Mesothelial cell of epicardium (in vitro differentiated cells): ENCODE results near the gene LMTK2. TPM values are rescaled to one million over a fixed set of nuclear protein-coding genes. Genes with fewer than 3 reads are reported as not detected.
A peak's percentile ranks its signal among the peaks of the same experiment; 100 is the strongest.

Source experiments
- DNase-seq, 2 experiments: peaks; one replicate each; pipeline ENCODE4 v3.0.0; 2021; ENCODE audit warnings: low spot score in 2 of 2; ENCODE audit not compliant: unreplicated experiment in 2 of 2
- H3K27ac Mint-ChIP-seq: 2 replicates; pipeline ENCODE4 v1.8.0; 2021; ENCODE audit warnings: mixed read lengths
- H3K27me3 Mint-ChIP-seq: 2 replicates; pipeline ENCODE4 v1.8.0; 2021; ENCODE audit warnings: low read depth, mixed read lengths
- H3K36me3 Mint-ChIP-seq: 2 replicates; pipeline ENCODE4 v1.8.0; 2021; ENCODE audit warnings: mixed read lengths
- H3K4me1 Mint-ChIP-seq: 2 replicates; pipeline ENCODE4 v1.8.0; 2021; ENCODE audit warnings: mixed read lengths
- H3K4me3 Mint-ChIP-seq: 2 replicates; pipeline ENCODE4 v1.8.0; 2021; ENCODE audit warnings: mild to moderate bottlenecking, moderate library complexity, mixed read lengths
- H3K9me3 Mint-ChIP-seq: 2 replicates; pipeline ENCODE4 v1.8.0; 2021; ENCODE audit warnings: mixed read lengths
- CTCF ChIP-seq: fragments of 200-600 bp; sonication (generic); IDR thresholded peaks from one replicate; pipeline ENCODE4 v1.5.0; 2021; ENCODE audit warnings: antibody characterized with exemption; ENCODE audit not compliant: unreplicated experiment
- total RNA-seq: library from RNA; stranded (reverse); gene quantifications from 3 replicates; pipeline ENCODE4 v1.2.1, GENCODE V29; 2021

The LMTK2 gene
- total RNA-seq, 1 donor from 2014 or later = 23.1 TPM

- H3K4me1 Mint-ChIP-seq = no peaks in the 10 kb centered on the region
- H3K4me3 Mint-ChIP-seq = no peak overlapping the region
- no peak overlapping the region for H3K27ac Mint-ChIP-seq
- H3K9me3 Mint-ChIP-seq = no peaks in the 10 kb centered on the region
- H3K27me3 Mint-ChIP-seq = no peaks in the 10 kb centered on the region
- H3K36me3 Mint-ChIP-seq = peaks cover 16% of the 10 kb centered on the region
- no peak for TF ChIP-seq CTCF
- no peak for DNase-seq
Measured at GRCh38 chr7:98235901-98236300, 129.2 kb downstream of the LMTK2 start.

GRCh38 chr7:98236355-98237185, 129.9 kb downstream of the LMTK2 start:
- Mint-ChIP-seq H3K4me1 (no peaks in the 10 kb centered on the region), H3K4me3 (no peak overlapping the region), H3K9me3 (no peaks in the 10 kb centered on the region), H3K27me3 (no peaks in the 10 kb centered on the region), H3K27ac (no peak overlapping the region), H3K36me3 (peaks cover 16% of the 10 kb centered on the region)
- no peak for TF ChIP-seq CTCF
- no peak for DNase-seq

GRCh38 chr7:98238076-98238475, 131.4 kb downstream of the LMTK2 start:
- Mint-ChIP-seq H3K27ac (no peak overlapping the region), H3K4me3 (no peak overlapping the region), H3K9me3 (no peaks in the 10 kb centered on the region), H3K36me3 (peaks cover 16% of the 10 kb centered on the region), H3K27me3 (no peaks in the 10 kb centered on the region), H3K4me1 (no peaks in the 10 kb centered on the region)
- no peak for DNase-seq
- TF ChIP-seq CTCF = no peak

- DNase-seq = no peak
- H3K27ac Mint-ChIP-seq = no peak overlapping the region
- H3K36me3 Mint-ChIP-seq = peaks cover 14% of the 10 kb centered on the region
- H3K9me3 Mint-ChIP-seq = no peaks in the 10 kb centered on the region
- TF ChIP-seq CTCF = no peak
- no peaks in the 10 kb centered on the region for H3K4me1 Mint-ChIP-seq
- H3K27me3 Mint-ChIP-seq = no peaks in the 10 kb centered on the region
- no peak overlapping the region for H3K4me3 Mint-ChIP-seq
Measured at GRCh38 chr7:98238976-98239375, 132.3 kb downstream of the LMTK2 start.

GRCh38 chr7:98240961-98241673, 134.5 kb downstream of the LMTK2 start:
- TF ChIP-seq CTCF = peak; percentile 64
- no peak overlapping the region for H3K27ac Mint-ChIP-seq
- H3K27me3 Mint-ChIP-seq = no peaks in the 10 kb centered on the region
- H3K4me3 Mint-ChIP-seq = no peak overlapping the region
- H3K36me3 Mint-ChIP-seq = peaks cover 11% of the 10 kb centered on the region
- H3K4me1 Mint-ChIP-seq = no peaks in the 10 kb centered on the region
- no peaks in the 10 kb centered on the region for H3K9me3 Mint-ChIP-seq
- DNase-seq = no peak
